Body of pancreas (tissue), 4 donors: ENCODE results near the gene PON3.

ENCODE experiments used
- POLR2A ChIP-seq, 3 donors: fragments of 450-650 bp; IDR thresholded peaks; one replicate each; pipeline ENCODE4 v1.6.1; 2016; ENCODE audit warnings: antibody characterized with exemption in 3 of 3, mild to moderate bottlenecking in 2 of 3
- TF ChIP-seq, protein P1 (sequence below), 7 experiments: fragments of 450-650 bp in 4 of 7; fragments of 200-600 bp in 3 of 7; sonication (generic) in 3 of 7; IDR thresholded peaks; one replicate each; pipeline ENCODE4 v1.5.1; 2016 to 2019; ENCODE audit warnings: antibody characterized with exemption in 7 of 7

DNA sequence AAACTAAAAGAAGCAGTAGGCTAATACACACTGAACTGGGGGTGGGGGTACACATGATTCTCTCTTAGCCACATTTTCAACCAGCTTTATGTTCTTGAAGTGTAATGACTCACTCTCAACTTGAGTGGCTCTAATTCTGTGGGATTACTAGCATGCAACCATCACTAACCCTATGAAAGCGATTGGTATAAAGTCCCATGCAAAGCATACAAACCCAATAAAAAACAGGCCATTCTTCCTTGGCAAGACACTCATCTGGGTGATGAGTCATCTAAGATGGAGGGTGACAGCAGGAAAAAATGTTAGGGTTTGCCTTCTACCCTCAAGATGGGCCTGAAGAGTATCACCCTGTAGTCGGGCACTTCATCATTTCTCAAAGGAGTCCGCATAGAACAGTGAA is 14.9 kb upstream of the PON3 start:
- no peak for TF ChIP-seq POLR2A (IDR thresholded peaks at IDR 0.05)
- TF ChIP-seq, protein P1, sequence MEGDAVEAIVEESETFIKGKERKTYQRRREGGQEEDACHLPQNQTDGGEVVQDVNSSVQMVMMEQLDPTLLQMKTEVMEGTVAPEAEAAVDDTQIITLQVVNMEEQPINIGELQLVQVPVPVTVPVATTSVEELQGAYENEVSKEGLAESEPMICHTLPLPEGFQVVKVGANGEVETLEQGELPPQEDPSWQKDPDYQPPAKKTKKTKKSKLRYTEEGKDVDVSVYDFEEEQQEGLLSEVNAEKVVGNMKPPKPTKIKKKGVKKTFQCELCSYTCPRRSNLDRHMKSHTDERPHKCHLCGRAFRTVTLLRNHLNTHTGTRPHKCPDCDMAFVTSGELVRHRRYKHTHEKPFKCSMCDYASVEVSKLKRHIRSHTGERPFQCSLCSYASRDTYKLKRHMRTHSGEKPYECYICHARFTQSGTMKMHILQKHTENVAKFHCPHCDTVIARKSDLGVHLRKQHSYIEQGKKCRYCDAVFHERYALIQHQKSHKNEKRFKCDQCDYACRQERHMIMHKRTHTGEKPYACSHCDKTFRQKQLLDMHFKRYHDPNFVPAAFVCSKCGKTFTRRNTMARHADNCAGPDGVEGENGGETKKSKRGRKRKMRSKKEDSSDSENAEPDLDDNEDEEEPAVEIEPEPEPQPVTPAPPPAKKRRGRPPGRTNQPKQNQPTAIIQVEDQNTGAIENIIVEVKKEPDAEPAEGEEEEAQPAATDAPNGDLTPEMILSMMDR (IDR thresholded peaks at IDR 0.05), result no peak
